GOT3 (cell line): ENCODE data around the gene RGL4.
"Not testable (repeated sequence)": the region's sequence is repeated elsewhere in the genome, so short reads cannot be mapped to it uniquely, and the experiment has no call there.

Source experiments
- DNase-seq: peaks from one replicate; lab custom pipeline; 2025; ENCODE audit warnings: mixed read lengths; lab: John Stamatoyannopoulos, UW

RGL4 gene

GRCh38 chr22:23690713-23691112 lies at the start of gene RGL4:
RGL4 (plus strand) TSS chr22:23691013; CDS start chr22:23692031, 1,018 bp downstream.
- no peak for DNase-seq

- not testable (repeated sequence) for DNase-seq
Observed at GRCh38 chr22:23646526-23646925, 44.3 kb upstream of the RGL4 start.

- DNase-seq: no peak
Observed at GRCh38 chr22:23649071-23649501, 41.7 kb upstream of the RGL4 start.

- no peak for DNase-seq
Observed at GRCh38 chr22:23651676-23652075, 39.1 kb upstream of the RGL4 start.

GRCh38 chr22:23652286-23652685 lies 38.5 kb upstream of the RGL4 start:
- no peak for DNase-seq

- no peak for DNase-seq
Observed at GRCh38 chr22:23652711-23653110, 38.1 kb upstream of the RGL4 start.

GRCh38 chr22:23655891-23656475 lies 34.8 kb upstream of the RGL4 start:
- DNase-seq: no peak

GRCh38 chr22:23657727-23658126 lies 33.1 kb upstream of the RGL4 start:
- DNase-seq: no peak

- DNase-seq: not testable (repeated sequence)
Observed at GRCh38 chr22:23660381-23660780, 30.4 kb upstream of the RGL4 start.

GRCh38 chr22:23670378-23671295 lies 20.2 kb upstream of the RGL4 start:
- no peak for DNase-seq

GRCh38 chr22:23671387-23671786 lies 19.4 kb upstream of the RGL4 start:
- DNase-seq: not testable (repeated sequence)

- not testable (repeated sequence) for DNase-seq
Observed at GRCh38 chr22:23672307-23673049, 18.3 kb upstream of the RGL4 start.

- DNase-seq: no peak
Observed at GRCh38 chr22:23673050-23673620, 17.7 kb upstream of the RGL4 start.

- no peak for DNase-seq
Observed at GRCh38 chr22:23673826-23674690, 16.8 kb upstream of the RGL4 start.

GRCh38 chr22:23674886-23675501 lies 15.8 kb upstream of the RGL4 start:
- DNase-seq: not testable (repeated sequence)

GRCh38 chr22:23675502-23676415 lies 15.1 kb upstream of the RGL4 start:
- no peak for DNase-seq

GRCh38 chr22:23676841-23677700 lies 13.7 kb upstream of the RGL4 start:
- not testable (repeated sequence) for DNase-seq

- DNase-seq: no peak
Observed at GRCh38 chr22:23677701-23677995, 13.2 kb upstream of the RGL4 start.

GRCh38 chr22:23678133-23678532 lies 12.7 kb upstream of the RGL4 start:
- DNase-seq: no peak
